DND-41 (cell line): ENCODE data around the gene KDM6B.

ENCODE experiments used
- ATAC-seq: fragments of 200-7000 bp; cut with Tn5 transposase; 3 replicates; pipeline ENCODE4 v1.9.1; 2021; ENCODE audit warnings: low read depth; ENCODE audit not compliant: insufficient read depth
- DNase-seq: peaks from one replicate; pipeline ENCODE4 v3.0.0-alpha.2; 2020
- H2AFZ ChIP-seq: 2 replicates; pipeline ENCODE4 v1.6.0; 2012; ENCODE audit warnings: low read depth, low read length
- H3K27ac ChIP-seq: 2 replicates; pipeline ENCODE4 v1.5.1; 2012; ENCODE audit warnings: low read length, inconsistent platforms
- H3K27me3 ChIP-seq: fragments of 200-600 bp; sonication (generic); 2 replicates; pipeline ENCODE4 v1.6.0; 2012; ENCODE audit warnings: low read length, mild to moderate bottlenecking, inconsistent platforms; ENCODE audit not compliant: insufficient read depth, poor library complexity
- H3K36me3 ChIP-seq: 2 replicates; pipeline ENCODE4 v1.5.1; 2012; ENCODE audit warnings: low read length, inconsistent platforms; ENCODE audit not compliant: insufficient read depth
- H3K4me1 ChIP-seq: 2 replicates; pipeline ENCODE4 v1.5.1; 2012; ENCODE audit warnings: mild to moderate bottlenecking, low read length; ENCODE audit not compliant: insufficient read depth
- H3K4me2 ChIP-seq: 2 replicates; pipeline ENCODE4 v1.6.0; 2012; ENCODE audit warnings: mild to moderate bottlenecking, moderate library complexity, low read length, inconsistent platforms; ENCODE audit not compliant: insufficient read depth
- H3K4me3 ChIP-seq, 2 experiments: fragments of 200-600 bp in 1 of 2; shearing (Covaris generic) in 1 of 2; 2 replicates each; pipeline ENCODE4 v1.5.1; 2012 to 2016; ENCODE audit warnings: inconsistent platforms in 2 of 2, low read length in 2 of 2, mild to moderate bottlenecking in 2 of 2, low read depth in 1 of 2, moderate library complexity in 1 of 2
- H3K79me2 ChIP-seq: 2 replicates; pipeline ENCODE4 v1.6.0; 2012; ENCODE audit warnings: low read length, inconsistent platforms; ENCODE audit not compliant: insufficient read depth
- H3K9ac ChIP-seq: 2 replicates; pipeline ENCODE4 v1.6.0; 2012; ENCODE audit warnings: low read depth, mild to moderate bottlenecking, inconsistent platforms, low read length, moderate library complexity
- H3K9me3 ChIP-seq: 2 replicates; pipeline ENCODE4 v1.5.1; 2012; ENCODE audit warnings: low read length, moderate library complexity, mild to moderate bottlenecking, inconsistent platforms; ENCODE audit not compliant: insufficient read depth, severe bottlenecking
- H4K20me1 ChIP-seq: 2 replicates; pipeline ENCODE4 v1.6.0; 2012; ENCODE audit warnings: low read length; ENCODE audit not compliant: insufficient read depth
- EZH2 ChIP-seq: IDR thresholded peaks from 3 replicates; pipeline ENCODE4 v1.6.1; 2012; ENCODE audit warnings: borderline replicate concordance, low read depth, mild to moderate bottlenecking, moderate library complexity, low read length, inconsistent platforms; ENCODE audit not compliant: severe bottlenecking
- TF ChIP-seq, protein P1 (sequence below): IDR thresholded peaks from 2 replicates; pipeline ENCODE4 v1.5.1; 2012; ENCODE audit warnings: borderline replicate concordance, low read length, moderate library complexity, mild to moderate bottlenecking; ENCODE audit not compliant: poor library complexity, severe bottlenecking; ENCODE audit errors: extremely low read depth

Gene KDM6B

DNA sequence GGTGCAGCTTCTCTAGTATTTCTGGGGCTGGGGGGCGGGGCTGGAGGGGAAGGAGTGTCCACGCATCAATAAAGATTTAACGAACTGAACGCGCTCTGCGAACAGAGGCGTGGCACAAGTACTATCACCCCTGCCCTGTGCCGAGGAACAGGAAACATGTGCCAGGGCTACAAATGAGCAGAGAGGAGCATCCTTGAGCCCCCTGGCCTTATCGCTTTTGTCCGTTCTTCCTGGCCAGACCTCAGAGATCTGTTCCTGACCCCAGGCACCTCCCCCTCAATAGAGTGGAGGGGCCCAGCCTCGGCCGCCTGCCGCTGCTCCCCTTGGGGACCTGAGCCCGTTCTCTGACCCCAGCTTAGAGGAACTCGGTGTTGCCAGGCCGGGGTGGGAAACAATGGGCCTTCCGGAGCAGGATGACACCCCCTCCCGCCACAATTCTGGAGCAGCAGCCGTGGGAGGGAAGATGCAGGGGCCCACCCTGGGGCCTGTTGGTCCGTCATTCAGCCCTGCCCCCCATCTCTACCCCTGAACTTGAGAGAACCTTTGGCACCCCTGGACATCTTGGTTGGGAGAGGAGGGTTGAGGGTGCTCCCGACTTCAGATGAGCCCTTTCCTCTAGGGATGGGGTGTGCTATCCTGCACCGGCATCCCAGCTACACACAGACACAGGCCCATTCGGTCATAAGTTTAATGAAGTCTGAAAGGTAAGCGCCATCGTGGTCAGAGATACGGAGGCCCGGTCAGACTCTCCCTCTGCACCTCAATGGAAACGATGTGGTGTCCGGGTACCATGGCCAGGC is 22.2 kb downstream of the KDM6B start:
- Histone ChIP-seq H2AFZ (peak overlapping the region; percentile 96), H3K9ac (peak overlapping the region; percentile 79), H3K4me2 (peak overlapping the region; percentile 100), H3K4me1 (peaks cover 49% of the 10 kb centered on the region), H3K27ac (peak overlapping the region; percentile 98), H3K4me3 (peak overlapping the region; percentile 73 to 83), H3K79me2 (peaks cover 35% of the 10 kb centered on the region), H4K20me1 (peaks cover 2% of the 10 kb centered on the region; the same call in 1 of the 2 replicates), H3K36me3 (peaks cover 43% of the 10 kb centered on the region), H3K9me3 (no peaks in the 10 kb centered on the region), H3K27me3 (no peaks in the 10 kb centered on the region)
- ATAC-seq (no peak), DNase-seq (peak; percentile 16)
- no peak for TF ChIP-seq EZH2
- TF ChIP-seq, protein P1, sequence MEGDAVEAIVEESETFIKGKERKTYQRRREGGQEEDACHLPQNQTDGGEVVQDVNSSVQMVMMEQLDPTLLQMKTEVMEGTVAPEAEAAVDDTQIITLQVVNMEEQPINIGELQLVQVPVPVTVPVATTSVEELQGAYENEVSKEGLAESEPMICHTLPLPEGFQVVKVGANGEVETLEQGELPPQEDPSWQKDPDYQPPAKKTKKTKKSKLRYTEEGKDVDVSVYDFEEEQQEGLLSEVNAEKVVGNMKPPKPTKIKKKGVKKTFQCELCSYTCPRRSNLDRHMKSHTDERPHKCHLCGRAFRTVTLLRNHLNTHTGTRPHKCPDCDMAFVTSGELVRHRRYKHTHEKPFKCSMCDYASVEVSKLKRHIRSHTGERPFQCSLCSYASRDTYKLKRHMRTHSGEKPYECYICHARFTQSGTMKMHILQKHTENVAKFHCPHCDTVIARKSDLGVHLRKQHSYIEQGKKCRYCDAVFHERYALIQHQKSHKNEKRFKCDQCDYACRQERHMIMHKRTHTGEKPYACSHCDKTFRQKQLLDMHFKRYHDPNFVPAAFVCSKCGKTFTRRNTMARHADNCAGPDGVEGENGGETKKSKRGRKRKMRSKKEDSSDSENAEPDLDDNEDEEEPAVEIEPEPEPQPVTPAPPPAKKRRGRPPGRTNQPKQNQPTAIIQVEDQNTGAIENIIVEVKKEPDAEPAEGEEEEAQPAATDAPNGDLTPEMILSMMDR = no peak

DNA sequence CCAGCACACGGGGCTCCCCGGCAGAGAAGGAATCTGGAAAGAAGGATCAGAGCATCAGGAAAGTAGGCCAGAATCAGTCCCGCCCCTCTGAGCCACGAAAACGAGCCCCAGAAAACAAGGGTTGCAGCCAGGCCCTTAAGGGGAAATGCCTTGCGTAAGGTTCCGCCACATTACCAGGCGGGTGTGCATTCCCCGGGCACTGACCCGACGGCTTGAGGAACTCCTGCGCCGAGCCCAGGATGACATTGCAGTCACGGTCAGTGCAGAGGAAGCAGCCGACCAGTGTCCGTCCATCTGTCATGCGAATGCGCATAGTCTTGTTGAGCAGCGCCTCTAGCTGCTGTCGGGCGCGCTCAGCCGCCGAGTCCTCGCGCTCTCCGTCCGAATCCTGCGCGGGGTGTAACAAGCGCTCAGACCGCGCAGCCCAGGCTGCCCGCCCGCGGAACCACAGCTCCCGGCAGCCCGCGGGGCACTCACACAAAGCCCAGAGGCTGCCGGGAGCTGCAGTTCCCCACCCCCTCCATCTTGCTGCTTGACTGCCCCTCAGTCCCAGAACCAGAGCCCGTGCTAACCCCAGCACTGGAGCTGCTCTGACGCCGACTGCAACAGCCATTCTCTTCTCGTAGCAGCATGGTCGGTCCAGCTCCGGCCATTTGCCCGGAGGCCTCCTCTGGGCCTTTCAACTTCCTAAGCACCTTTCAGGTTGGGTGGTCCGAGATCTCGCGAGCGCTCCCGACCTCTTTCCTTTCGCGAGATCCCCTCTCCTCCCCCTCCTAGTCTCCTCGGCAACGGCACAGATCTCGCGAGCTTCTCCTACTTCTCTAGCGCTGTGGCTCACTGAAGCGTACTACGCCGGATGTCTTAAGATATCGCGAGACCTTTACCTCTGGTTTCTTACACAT is 23.0 kb downstream of the KDM6B start, which contains the start of gene NAA38:
NAA38 (minus strand) TSS at position 749 of the 902 bp plus-strand sequence; CDS start at position 653, 96 bp downstream.
- peak; percentile 97 for DNase-seq
- peaks cover 35% of the 10 kb centered on the region for H3K79me2 ChIP-seq
- peaks cover 38% of the 10 kb centered on the region for H3K36me3 ChIP-seq
- H3K27ac ChIP-seq = peak within 1 kb of the TSS; percentile 98
- peak within 1 kb of the TSS; percentile 100 for H3K4me2 ChIP-seq
- H2AFZ ChIP-seq = peak within 1 kb of the TSS; percentile 96
- TF ChIP-seq EZH2 = no peak
- TF ChIP-seq, protein P1 = peak; percentile 36
- H3K4me1 ChIP-seq = peaks cover 40% of the 10 kb centered on the region
- peak; percentile 91 for ATAC-seq
- H3K27me3 ChIP-seq = no peaks in the 10 kb centered on the region
- peak within 1 kb of the TSS; percentile 79 for H3K9ac ChIP-seq
- no peaks in the 10 kb centered on the region for H3K9me3 ChIP-seq
- H4K20me1 ChIP-seq = peaks cover 2% of the 10 kb centered on the region; the same call in 1 of the 2 replicates
- H3K4me3 ChIP-seq = peak within 1 kb of the TSS; percentile 73 to 83

DNA sequence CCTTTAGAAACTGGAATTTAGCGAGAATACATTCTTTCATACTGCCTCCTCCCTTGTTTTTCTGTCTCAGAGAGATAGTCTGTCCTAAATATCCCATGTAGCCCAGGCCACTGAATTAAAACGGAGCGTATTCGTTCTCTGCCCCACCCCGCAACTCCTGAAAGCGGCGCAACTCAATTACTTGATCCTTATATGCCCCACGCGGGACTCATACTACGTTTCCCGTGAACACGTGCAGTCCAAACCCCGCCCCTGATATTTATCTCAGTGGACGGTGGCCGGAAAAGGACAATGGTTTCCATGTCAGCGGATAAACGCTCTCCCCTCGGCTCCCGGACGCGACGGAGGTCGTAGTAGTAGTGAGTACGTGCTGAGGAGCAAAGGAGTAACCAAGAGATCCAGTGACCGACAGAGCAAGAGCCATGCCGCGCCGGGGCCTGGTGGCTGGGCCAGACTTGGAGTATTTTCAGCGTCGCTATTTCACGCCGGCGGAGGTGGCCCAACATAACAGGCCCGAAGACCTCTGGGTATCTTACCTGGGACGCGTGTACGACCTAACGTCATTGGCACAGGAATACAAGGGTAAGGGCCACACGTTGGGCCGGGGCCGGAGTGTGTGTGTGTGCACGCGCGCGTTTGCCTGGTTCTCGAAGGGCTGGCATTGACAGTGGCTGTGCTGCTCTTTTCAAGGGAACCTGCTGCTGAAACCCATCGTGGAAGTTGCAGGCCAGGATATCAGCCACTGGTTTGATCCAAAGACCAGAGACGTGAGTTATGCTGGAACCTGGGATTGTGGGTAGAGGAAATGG is 23.9 kb downstream of the KDM6B start, which contains the start of gene CYB5D1:
CYB5D1 (plus strand) TSS at position 291 of the 809 bp plus-strand sequence; CDS start at position 423, 132 bp downstream.
- TF ChIP-seq, protein P1 = peak; percentile 22
- no peak for TF ChIP-seq EZH2
- no peaks in the 10 kb centered on the region for H3K27me3 ChIP-seq
- DNase-seq (peak; percentile 93), ATAC-seq (peak; percentile 55)
- H3K27ac ChIP-seq = peak within 1 kb of the TSS; percentile 98
- peaks cover 2% of the 10 kb centered on the region; the same call in 1 of the 2 replicates for H4K20me1 ChIP-seq
- H3K36me3 ChIP-seq = peaks cover 30% of the 10 kb centered on the region
- H2AFZ ChIP-seq = peak within 1 kb of the TSS; percentile 96
- H3K4me3 ChIP-seq = peak within 1 kb of the TSS; percentile 73 to 83
- no peaks in the 10 kb centered on the region for H3K9me3 ChIP-seq
- peak within 1 kb of the TSS; percentile 100 for H3K4me2 ChIP-seq
- H3K79me2 ChIP-seq = peaks cover 35% of the 10 kb centered on the region
- peaks cover 38% of the 10 kb centered on the region for H3K4me1 ChIP-seq
- H3K9ac ChIP-seq = peak within 1 kb of the TSS; percentile 79
